Gastroesophageal sphincter (tissue), 4 donors: Measurements from ENCODE around the gene SLC28A1. TPM values are rescaled to one million over a fixed set of nuclear protein-coding genes. Genes with fewer than 3 reads are reported as not detected.
"Not testable (repeated sequence)": the region's sequence is repeated elsewhere in the genome, so short reads cannot be mapped to it uniquely, and the experiment has no call there.

Source experiments
- ATAC-seq: fragments of 150-250 bp; one replicate; pipeline ENCODE4 v1.9.1; 2016; ENCODE audit warnings: mild to moderate bottlenecking, moderate library complexity
- H3K27ac ChIP-seq, 4 donors: fragments of 200-600 bp; sonication (generic) in 3 of 4; 1 replicate in 3 of 4; 2 replicates in 1 of 4; pipeline ENCODE4 v1.5.1; 2016 to 2019
- H3K27me3 ChIP-seq: fragments of 200-600 bp; sonication (generic); one replicate; pipeline ENCODE4 v1.5.1; 2019
- H3K36me3 ChIP-seq, 2 donors: fragments of 200-600 bp; sonication (generic); one replicate each; pipeline ENCODE4 v1.5.1; 2019; ENCODE audit warnings: control low read depth in 1 of 2
- H3K4me1 ChIP-seq, 3 donors: fragments of 200-600 bp; sonication (generic); 1 replicate in 2 of 3; 2 replicates in 1 of 3; pipeline ENCODE4 v1.5.1; 2016 to 2019; ENCODE audit warnings: control low read depth in 2 of 3
- H3K4me3 ChIP-seq, 2 donors: fragments of 200-600 bp; sonication (generic); one replicate each; pipeline ENCODE4 v1.5.1; 2019; ENCODE audit warnings: mild to moderate bottlenecking in 1 of 2, moderate library complexity in 1 of 2
- H3K9me3 ChIP-seq, 3 donors: fragments of 200-600 bp; sonication (generic); one replicate each; pipeline ENCODE4 v1.5.1; 2017 to 2019; ENCODE audit warnings: control low read depth in 2 of 3
- EP300 ChIP-seq: sonication (generic); formaldehyde crosslinking; IDR thresholded peaks from one replicate; pipeline ENCODE4 v1.6.1; 2017; ENCODE audit warnings: antibody characterized with exemption, mild to moderate bottlenecking
- POLR2A ChIP-seq, 2 donors: fragments of 450-650 bp; IDR thresholded peaks; one replicate each; pipeline ENCODE4 v1.6.1; 2017; ENCODE audit warnings: antibody characterized with exemption in 2 of 2, mild to moderate bottlenecking in 2 of 2, moderate library complexity in 1 of 2
- POLR2AphosphoS5 ChIP-seq: sonication (generic); formaldehyde crosslinking; IDR thresholded peaks from one replicate; pipeline ENCODE4 v1.6.1; 2017; ENCODE audit warnings: antibody characterized with exemption
- WGBS, 2 donors: methylation state at CpG; one replicate each; pipeline ENCODE4 v1.1.5; 2018; ENCODE audit warnings: low coverage in 1 of 2; 5-methylcytosine and 5-hydroxymethylcytosine counted together
- total RNA-seq, 4 donors: library from RNA; depleted of rRNA; stranded (reverse); fragments of >200 nt; gene quantifications; one replicate each; pipeline ENCODE4 v1.1.0, GENCODE V29; 2016
- TF ChIP-seq, protein P1 (sequence below), 4 experiments: fragments of 200-600 bp in 2 of 4; fragments of 450-650 bp in 2 of 4; sonication (generic) in 1 of 4; IDR thresholded peaks; one replicate each; pipeline ENCODE4 v1.5.1; 2017 to 2019; ENCODE audit warnings: antibody characterized with exemption in 4 of 4, mild to moderate bottlenecking in 2 of 4, moderate library complexity in 2 of 4

SLC28A1 gene
- total RNA-seq, 4 donors from 2014 or later = not detected

DNA sequence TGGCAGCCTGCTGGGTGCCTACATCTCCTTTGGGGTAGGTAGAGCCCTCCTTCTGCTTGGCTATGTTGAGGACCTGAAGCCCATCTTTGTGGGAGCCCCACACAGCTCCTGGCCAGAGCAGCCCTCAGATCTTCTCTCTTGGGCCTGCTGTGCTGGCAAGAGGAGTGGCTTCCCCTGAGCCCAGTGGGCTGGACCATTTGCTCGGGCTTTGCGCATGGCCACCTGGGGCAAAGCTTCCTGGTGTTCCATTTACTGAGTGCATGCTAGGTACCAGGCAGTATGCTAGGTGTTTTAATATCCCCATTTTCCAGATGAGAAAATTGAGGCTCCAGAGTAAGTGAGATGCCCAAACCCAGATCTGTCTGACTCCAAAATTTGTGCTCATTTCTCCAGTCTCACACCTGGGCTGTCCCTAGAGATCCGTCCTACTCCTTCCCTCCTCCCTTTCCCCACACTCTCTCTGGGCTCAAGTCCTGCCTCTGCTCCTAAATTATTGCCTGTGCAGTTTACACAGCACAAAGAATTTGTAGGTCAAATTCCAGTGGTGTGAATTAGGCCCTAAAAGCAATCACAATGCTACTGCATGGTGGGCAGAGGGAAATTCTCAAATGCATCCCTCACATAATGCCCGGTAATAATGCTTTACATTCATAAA, 39.7 kb downstream of the SLC28A1 start:
- H3K9me3 ChIP-seq = no peaks in the 10 kb centered on the region
- WGBS, 2 donors = 78 to 100% methylated on average over 1 to 4 of the region's 4 CpGs
- no peak overlapping the region for H3K4me3 ChIP-seq
- no peak for ATAC-seq
- peaks cover 0 to 12% (median 3%) of the 10 kb centered on the region in 3 donors for H3K4me1 ChIP-seq
- H3K27me3 ChIP-seq = no peaks in the 10 kb centered on the region
- TF ChIP-seq, protein P1, sequence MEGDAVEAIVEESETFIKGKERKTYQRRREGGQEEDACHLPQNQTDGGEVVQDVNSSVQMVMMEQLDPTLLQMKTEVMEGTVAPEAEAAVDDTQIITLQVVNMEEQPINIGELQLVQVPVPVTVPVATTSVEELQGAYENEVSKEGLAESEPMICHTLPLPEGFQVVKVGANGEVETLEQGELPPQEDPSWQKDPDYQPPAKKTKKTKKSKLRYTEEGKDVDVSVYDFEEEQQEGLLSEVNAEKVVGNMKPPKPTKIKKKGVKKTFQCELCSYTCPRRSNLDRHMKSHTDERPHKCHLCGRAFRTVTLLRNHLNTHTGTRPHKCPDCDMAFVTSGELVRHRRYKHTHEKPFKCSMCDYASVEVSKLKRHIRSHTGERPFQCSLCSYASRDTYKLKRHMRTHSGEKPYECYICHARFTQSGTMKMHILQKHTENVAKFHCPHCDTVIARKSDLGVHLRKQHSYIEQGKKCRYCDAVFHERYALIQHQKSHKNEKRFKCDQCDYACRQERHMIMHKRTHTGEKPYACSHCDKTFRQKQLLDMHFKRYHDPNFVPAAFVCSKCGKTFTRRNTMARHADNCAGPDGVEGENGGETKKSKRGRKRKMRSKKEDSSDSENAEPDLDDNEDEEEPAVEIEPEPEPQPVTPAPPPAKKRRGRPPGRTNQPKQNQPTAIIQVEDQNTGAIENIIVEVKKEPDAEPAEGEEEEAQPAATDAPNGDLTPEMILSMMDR (IDR thresholded peaks at IDR 0.05) = no peak
- TF ChIP-seq EP300 (no peak), POLR2A (IDR thresholded peaks at IDR 0.05) (no peak), POLR2AphosphoS5 (no peak)
- no peak overlapping the region for H3K27ac ChIP-seq
- no peaks in the 10 kb centered on the region for H3K36me3 ChIP-seq

DNA sequence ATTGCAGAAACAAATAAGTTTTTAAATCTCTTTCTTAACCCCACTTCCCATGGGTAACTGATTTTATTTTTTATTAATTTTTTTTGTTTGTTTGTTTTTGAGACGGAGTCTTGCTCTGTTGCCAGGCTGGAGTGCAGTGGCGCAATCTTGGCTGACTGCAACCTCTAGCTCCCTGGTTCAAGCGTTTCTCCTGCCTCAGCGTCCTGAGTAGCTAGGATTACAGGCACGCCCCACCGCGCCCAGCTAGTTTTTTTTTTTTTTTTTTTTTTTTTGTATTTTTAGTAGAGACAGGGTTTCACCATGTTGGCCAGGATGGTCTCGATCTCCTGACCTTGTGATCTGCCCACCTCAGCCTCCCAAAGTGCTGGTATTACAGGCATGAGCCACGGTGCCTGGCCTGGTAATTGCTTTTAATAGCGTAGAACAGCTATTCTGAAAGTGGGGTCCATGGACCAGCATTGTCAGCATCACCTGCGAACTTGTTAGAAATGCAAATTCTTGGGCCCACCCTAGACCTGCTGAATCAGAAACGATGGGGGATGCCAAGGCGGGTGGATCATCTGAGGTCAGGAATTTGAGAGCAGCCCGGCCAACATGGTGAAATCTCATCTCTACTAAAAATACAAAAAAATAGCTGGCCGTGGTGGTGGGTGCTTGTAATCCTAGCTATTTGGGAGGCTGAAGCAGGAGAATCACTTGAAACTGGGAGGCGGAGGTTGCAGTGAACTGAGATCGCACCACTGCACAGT, 40.5 kb downstream of the SLC28A1 start:
- peaks cover 0 to 12% (median 3%) of the 10 kb centered on the region in 3 donors for H3K4me1 ChIP-seq
- not testable (repeated sequence) for H3K27me3 ChIP-seq, H3K27ac ChIP-seq, H3K36me3 ChIP-seq, H3K9me3 ChIP-seq, ATAC-seq, H3K4me3 ChIP-seq
- 92% methylated on average over 9 of the region's 17 CpGs; no CpG with 5 or more reads in 1 of the 2 donors for WGBS, 2 donors

DNA sequence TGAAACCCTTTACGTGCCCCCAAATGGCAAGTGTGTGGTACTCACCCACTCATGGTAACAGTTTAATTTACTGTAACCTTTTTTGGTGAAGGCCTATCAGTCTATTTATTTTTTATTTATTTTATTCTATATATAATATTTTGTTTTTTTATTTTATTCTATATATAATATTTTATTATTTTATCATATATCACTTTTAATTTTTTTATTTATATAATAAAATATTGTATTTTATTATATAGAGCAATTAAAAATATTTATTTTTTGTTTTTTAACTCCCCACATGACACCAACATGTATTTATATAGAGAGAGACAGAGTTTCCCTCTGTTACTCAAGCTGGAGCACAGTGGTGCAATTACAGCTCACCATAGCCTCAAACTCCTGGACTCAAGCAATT, 41.4 kb downstream of the SLC28A1 start:
- WGBS, 2 donors = 89 to 100% methylated on average over 1 of the region's 1 CpG
- no peaks in the 10 kb centered on the region for H3K9me3 ChIP-seq
- ATAC-seq = no peak

DNA sequence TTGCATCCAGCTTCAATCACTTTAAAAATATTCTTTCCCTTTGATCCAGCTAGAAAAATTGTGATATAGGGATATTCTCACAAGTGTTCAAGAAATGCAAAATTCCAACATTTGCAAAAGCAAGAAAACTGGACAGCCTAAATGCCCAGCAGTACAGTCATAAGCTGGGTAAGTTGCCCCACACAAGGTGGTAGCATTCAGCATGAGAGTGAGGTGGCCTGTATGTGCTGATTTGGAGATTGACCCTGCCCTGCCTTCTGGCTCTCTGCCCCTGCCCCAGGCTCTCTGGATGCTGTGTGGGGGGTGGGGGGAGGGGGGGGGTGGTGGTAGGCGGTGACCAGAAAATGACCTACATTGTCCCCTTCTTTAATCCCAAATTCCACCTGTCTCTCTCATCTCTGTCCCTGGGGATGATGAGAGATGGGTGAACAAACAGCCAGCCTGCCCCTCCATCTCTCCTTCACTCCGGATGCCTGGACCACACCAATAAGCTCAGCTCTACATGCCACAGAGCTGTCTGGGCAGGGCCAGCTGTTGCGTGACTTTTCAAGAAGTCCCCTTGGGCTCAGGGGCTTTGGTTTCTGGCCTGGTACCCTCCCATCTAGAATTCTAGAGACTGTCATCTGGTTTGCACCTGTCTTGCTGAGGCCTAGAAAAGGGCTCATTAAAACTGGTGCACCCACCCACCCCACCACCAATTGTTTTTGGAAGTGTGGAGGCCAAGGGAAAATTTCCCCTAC, 42.2 kb downstream of the SLC28A1 start:
- TF ChIP-seq POLR2AphosphoS5 = no peak
- TF ChIP-seq, protein P1 (IDR thresholded peaks at IDR 0.05) = no peak
- TF ChIP-seq EP300 = no peak
- TF ChIP-seq POLR2A (IDR thresholded peaks at IDR 0.05) = no peak
- no peaks in the 10 kb centered on the region for H3K9me3 ChIP-seq
- no peak for ATAC-seq
- no peaks in the 10 kb centered on the region for H3K27me3 ChIP-seq
- H3K36me3 ChIP-seq = no peaks in the 10 kb centered on the region
- no peak overlapping the region for H3K4me3 ChIP-seq
- peaks cover 0 to 12% (median 3%) of the 10 kb centered on the region in 3 donors for H3K4me1 ChIP-seq
- 100% methylated on average over 1 of the region's 3 CpGs for WGBS, 2 donors
- no peak overlapping the region for H3K27ac ChIP-seq

More for the DNA sequence above, 41.4 kb downstream of the SLC28A1 start:
- no peaks in the 10 kb centered on the region for H3K36me3 ChIP-seq
- TF ChIP-seq EP300 (no peak), POLR2A (IDR thresholded peaks at IDR 0.05) (no peak), POLR2AphosphoS5 (no peak)
- TF ChIP-seq, protein P1 (IDR thresholded peaks at IDR 0.05) = no peak
- peaks cover 0 to 12% (median 3%) of the 10 kb centered on the region in 3 donors for H3K4me1 ChIP-seq
- H3K27me3 ChIP-seq = no peaks in the 10 kb centered on the region
- H3K4me3 ChIP-seq = no peak overlapping the region
- H3K27ac ChIP-seq = no peak overlapping the region

DNA sequence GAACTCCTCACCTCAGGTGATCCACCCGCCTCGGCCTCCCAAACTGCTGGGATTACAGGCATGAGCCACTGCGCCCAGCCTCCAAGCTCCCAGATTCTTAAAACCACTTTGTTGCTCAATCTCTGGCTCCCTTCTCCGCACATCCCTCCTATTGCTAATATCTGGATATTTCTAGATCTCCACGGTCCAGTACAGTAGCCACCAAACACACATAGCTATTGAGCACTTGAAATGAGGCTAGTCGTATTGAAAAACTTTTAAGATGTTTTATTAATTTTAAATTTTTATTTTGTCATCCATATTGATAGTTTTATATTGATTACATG, 44.3 kb downstream of the SLC28A1 start:
- H3K9me3 ChIP-seq = no peaks in the 10 kb centered on the region
- peaks cover 0 to 12% (median 3%) of the 10 kb centered on the region in 3 donors for H3K4me1 ChIP-seq
- no peaks in the 10 kb centered on the region for H3K36me3 ChIP-seq
- no peak for TF ChIP-seq EP300
- TF ChIP-seq POLR2A (IDR thresholded peaks at IDR 0.05) = no peak
- TF ChIP-seq, protein P1 (IDR thresholded peaks at IDR 0.05) = no peak
- TF ChIP-seq POLR2AphosphoS5 = no peak
- ATAC-seq = no peak
- no peak overlapping the region for H3K27ac ChIP-seq
- 80 to 91% methylated on average over 6 of the region's 6 CpGs for WGBS, 2 donors
- no peak overlapping the region for H3K4me3 ChIP-seq
- H3K27me3 ChIP-seq = no peaks in the 10 kb centered on the region
